Superior temporal gyrus (tissue), 1 donor: ENCODE data around the gene TMEM192.
"Not testable (repeated sequence)": the region's sequence is repeated elsewhere in the genome, so short reads cannot be mapped to it uniquely, and the experiment has no call there.

ENCODE experiments used
- DNase-seq: peaks from one replicate; pipeline ENCODE4 v3.0.0-alpha.2; 2016; ENCODE audit errors: extremely low spot score

The TMEM192 gene

DNA sequence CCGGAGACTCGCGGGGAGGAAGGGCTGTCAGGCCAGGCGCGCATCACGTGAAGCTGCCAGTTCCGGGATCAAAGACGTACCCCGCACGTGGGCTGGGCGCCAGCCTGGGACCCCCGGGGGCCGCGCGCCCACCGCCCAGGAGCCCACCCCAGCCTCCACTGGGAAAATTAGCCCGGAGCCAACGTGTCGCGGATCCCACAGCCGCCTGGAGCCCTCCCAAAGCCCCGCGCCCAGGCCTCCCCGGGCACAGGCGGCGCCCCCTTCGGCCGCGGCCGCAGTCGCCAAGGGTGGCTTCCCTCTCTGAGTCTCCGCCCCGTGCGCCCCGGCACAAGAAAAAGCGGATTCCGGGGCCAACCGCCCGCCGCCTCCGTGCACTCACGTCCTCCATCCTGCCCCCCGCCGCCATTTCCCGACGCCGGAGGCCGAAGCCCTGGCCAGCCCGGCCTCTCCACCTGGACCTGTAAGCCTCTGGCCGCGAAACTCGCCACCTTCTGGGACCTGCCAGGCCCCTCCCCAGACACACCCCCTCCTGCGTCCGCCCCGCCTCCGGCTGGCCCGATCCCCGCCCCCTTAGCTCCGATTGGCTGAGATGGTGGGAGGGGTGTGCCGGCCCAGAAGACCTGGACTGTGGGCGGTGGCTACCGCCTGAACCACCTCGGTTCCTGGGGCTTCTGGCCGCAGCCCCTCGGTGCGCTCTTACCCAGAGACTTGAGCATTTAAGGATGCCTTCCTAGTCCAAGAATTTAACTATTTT, at the start of gene TMEM192:
TMEM192 (minus strand) TSS at position 493 of the 754 bp plus-strand sequence; CDS start at position 406, 87 bp downstream.
- DNase-seq: peak; percentile 93

- no peak for DNase-seq
These were observed 46.1 kb upstream of the TMEM192 start for GRCh38 chr4:165158762-165159161.

- no peak for DNase-seq
These were observed 44.2 kb upstream of the TMEM192 start for GRCh38 chr4:165156906-165157305.

DNA sequence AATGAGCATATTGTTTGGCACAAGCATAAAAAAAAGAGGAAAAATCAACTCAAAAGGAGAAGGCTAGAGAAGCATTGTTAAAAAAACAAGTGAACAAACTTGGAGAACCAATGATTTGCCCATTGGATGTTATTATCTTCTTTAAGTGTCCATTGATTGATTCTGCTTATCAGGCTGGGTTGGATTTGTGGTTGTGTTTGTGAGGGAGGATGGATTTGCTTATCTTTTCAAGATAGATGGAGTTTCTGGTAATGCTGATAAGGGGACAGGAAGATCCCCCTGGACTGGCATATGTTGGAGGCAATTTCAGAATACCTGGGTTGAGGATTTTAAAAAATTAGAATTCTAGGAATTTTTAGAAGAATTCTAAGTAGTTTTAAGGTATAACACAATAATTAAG, 41.8 kb upstream of the TMEM192 start:
- no peak for DNase-seq

DNA sequence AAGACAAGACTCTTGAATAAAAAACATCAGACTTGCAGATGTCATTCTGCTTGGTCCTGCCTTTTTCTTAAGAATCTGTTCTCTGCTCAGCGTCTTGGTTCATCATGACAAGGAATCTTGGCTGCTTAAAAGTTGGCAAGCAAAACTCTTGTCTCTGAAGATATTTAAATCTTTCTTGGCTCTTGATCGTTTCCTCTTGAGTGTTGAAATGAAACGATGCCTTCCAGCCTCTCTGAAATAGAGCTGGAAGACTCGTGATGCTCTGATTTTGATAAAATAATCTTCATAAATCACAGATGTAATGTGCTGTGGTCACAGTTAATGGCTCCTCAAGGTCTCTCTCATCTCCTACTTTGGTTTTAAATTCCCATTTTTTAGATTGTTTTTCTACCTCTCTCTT, 39.9 kb upstream of the TMEM192 start:
- DNase-seq: peak; percentile 39

- no peak for DNase-seq
These were observed 39.1 kb upstream of the TMEM192 start for GRCh38 chr4:165151734-165152133.

DNA sequence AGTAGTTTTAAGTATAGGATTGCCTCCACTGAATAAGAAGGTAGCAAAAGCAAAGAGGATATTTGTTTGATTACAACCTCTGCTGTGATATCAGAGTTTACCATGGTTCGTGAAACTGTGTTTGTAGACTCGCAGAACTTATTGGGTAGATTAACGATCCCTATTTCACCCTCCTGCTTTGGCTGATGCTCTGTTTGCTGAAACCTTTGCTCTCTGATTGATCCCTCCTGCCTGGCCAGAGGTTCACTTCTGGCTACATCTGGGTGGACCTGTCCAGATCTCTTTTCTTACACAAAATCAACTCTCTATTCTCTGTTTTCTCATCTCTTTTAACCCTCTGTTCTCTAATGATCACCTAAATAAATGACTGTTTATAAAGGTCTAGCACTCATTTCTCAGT, 37.9 kb upstream of the TMEM192 start:
- DNase-seq: no peak

DNA sequence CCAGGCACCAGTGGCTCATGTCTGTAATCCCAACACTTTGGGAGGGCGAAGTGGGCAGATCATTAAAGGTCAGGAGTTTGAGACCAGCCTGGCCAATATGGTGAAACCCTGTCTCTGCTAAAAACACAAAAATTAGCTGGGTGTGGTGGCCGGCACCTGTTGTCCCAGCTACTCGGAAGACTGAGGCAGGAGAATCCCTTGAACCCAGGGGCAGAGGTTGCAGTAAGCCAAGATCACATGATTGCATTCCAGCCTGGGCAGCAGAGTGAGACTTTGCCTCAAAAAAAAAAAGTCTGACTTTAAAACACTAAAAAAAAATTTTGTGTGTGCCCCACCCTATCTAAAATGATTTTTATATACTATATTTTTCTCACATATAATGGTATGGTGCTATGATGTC, 26.2 kb upstream of the TMEM192 start:
- no peak for DNase-seq

DNA sequence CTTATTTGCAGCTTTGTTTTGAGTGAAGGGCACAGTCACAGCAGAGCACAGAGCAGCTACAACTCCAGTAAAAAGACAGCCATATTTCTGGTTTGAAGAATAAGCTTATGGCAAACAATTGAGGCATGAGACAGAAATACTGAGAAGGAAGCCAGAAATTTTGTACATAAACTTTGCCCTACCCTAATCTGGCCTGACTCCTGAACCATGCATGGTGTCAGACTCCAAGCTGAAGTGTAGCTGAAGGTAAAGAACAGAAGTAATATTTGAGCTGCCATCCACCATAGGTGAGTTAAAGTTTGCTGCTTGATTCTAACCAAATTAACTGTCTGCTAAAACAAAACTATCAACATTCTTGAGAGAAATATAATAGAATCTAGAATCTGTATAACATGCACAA, 24.5 kb upstream of the TMEM192 start:
- DNase-seq: no peak

GRCh38 chr4:165136529-165136928, 23.9 kb upstream of the TMEM192 start:
- DNase-seq: no peak

- DNase-seq: no peak
These were observed 20.5 kb upstream of the TMEM192 start for GRCh38 chr4:165133150-165133549.

DNA sequence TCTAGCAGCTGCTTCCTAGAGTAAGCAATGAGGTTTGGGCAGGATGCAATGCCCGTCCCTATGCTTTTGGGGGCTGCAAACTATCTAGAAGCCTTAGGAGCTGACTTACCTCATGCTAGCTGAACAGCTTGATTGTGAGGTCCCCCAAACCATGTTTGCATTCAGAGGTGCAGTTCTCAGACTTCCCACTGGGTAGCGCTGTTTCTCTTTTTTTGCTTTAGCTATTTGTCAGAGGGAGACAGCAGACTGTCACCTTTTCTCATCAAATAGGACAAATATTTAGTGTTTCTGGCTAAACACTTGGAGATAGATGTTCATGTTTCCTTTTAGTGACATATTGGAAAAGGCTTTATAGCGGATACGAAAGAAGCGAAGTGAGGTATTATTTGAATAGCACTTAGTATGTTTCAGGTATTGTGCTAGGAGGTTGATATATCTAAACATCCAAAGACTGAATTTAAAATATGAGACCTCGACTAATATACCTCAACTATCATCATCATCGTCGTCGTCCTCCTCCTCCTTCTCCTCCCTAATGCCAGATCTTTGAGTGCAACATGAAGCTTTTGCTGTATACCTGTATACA, 18.7 kb upstream of the TMEM192 start:
- DNase-seq: peak; percentile 98

DNA sequence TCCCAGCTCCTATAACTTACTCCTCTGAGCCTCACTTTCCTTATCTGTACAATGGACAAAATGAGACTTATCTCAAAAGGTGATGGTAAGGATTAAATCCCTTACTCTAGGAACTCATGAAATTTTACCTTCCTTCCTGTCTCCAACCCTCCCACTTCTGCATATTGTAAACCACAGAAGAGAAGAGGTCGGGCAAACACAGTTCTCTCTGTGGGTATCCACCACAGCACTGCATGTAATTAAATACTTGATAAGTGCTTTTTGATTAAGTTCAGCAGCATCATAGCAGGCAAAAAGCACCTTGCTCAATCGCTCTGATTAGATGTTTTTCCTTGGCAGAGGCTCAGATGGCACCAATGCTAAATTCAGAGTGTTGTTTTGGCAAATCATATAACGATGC, 17.3 kb upstream of the TMEM192 start:
- DNase-seq: no peak

DNA sequence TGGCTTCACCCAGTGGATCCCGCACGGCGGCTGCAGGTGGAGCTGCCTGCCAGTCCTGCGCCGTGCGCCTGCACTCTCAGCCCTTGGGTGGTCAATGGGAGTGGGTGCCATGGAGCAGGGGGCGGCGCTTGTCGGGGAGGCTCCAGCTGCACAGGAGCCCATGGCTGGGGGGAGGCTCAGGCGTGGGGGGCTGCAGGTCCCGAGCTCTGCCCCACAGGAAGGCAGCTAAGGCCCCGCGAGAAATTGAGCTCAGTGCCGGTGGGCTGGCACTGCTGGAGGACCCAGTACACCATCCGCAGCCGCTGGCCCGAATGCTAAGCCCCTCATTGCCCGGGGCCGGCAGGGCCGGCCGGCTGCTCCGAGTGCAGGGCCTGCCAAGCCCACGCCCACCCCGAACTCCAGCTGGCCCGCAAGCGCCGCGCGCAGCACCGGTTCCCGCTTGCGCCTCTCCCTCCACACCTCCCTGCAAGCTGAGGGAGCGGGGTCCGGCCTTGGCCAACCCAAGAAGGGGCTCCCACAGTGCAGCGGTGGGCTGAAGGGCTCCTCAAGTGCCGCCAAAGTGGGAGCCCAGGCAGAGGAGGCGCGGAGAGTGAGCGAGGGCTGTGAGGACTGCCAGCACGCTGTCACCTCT, 13.3 kb upstream of the TMEM192 start:
- DNase-seq: not testable (repeated sequence)

DNA sequence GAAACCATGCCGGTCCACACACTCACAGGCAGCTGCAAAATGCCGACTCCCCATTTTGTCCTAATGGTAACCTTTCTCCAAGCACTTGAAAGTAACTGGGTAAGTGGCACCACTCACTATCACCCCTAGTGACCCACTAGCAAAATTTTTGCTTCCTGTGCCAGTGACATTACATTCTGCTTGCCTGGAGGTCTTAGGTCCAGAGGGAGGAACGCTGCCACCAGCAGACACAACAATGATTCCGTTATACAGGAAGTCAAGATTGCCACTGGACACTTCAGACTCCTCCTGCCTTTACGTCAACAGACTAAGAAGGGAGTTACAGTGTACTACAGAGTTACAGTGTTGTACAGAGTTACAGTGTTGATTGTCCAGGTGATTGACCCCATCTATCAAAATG, 11.8 kb upstream of the TMEM192 start:
- no peak for DNase-seq

DNA sequence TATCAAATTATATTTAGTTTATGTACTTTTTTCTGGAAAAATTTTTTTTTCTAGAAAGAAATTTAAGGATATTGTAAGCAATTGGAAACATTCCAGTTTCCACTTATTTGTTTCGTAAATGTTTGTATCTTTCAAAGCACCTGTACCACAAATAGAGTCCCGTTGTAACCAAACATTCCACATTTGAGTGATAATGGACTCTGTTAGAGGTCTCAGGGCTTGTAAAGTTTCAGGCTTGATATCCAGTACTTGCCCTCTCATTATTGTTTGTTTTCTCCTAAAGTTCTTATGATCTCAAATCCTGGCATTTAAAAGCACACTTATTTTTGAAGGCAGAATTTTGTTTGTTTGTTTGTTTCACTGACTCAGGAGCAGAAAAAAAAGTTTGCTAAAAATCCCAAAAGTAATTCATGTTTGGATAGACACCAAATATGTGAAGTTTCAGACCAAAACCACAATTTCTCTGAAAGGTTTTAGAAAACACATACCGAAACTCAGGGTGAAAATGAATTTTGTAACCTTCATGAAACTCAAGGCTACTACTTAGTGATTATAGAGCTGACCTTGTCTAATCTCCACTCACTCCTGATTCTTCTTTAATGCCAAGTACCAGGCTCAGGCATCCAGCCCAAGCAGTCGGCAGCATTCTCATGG, 5.7 kb upstream of the TMEM192 start:
- DNase-seq: no peak

DNA sequence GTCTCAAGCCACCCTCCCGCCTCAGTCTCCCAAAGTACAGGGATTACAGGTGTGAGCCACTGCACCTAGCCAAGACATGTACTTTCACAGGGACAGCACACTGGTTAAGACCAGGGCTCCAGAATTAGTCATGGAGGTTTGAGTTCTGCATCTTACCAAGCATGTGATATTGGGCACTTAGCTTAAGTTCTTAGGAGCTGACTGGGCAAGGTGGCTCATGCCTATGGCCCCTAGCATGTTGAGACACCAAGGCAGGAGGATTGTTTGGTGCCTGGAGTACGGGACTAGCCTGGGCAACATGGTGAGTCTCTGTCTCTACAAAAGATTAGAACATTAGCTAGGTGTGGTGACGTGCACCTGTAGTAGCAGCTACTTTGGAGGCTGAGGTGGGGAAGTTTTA, 2.6 kb upstream of the TMEM192 start:
- DNase-seq: no peak

DNA sequence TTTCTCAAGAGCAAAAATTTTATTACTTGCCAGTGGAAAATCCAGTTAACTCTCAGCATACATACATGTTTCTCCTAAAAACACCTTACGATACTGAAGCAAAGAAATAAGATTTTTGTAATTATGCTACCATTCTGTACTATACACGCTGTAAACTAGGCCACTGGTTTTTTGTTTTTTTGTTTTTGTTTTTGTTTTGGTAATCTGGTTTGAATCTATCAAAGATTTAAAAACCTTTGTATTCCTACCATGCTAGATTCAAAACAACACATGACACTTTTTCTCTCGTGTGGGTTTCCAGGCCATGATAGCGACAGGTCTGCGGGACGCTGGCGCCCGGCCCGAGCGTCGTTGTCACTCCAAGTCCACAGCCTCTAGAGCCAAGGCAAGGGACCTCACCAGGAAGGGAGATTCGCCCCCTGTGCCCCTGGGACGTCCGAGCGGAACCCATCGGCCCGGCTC, 723 bp downstream of the TMEM192 start:
- peak; percentile 72 for DNase-seq

- no peak for DNase-seq
These were observed 6.1 kb downstream of the TMEM192 start for GRCh38 chr4:165106518-165106917.

GRCh38 chr4:165101641-165102040, 11.0 kb downstream of the TMEM192 start:
- no peak for DNase-seq

DNA sequence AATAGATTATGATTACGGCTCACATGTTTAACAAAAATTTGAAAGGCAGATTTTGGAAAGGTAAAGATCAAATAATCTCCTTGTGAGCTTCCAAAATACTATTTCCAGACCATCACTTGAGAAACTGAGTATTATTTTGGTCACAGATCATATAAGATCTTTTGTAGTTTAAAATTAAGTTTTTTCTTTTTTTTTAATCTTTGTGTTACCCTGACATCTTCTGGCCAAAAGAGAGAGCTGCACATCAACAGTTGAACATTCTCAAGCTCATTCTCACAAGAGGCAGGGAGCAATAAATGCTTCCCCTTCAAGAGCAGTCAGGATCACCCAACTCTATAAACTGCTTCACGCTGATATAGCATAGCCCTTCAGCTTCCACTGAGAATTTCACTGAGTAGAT, 15.9 kb downstream of the TMEM192 start:
- no peak for DNase-seq

DNA sequence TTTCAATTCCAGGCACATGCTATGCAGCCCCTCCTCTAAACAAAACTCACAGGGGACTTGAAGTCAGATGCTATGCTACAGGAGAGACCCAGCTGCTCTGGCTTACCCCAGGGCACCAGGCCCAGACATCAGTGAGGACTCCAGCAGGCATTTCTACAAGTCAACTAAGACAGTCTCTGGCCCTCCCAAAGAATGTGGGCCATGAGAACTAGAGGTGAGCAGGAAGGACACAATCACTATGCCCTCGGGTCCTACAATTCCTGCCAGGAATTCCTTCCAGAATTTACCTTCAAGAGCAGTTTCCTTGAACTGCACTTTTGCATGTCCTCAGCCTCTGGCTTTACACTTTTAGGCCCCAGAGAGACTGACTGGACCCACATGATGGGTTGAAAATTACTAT, 17.4 kb downstream of the TMEM192 start:
- DNase-seq: no peak

GRCh38 chr4:165094873-165095272, 17.8 kb downstream of the TMEM192 start:
- no peak for DNase-seq
